Esophagus mucosa (tissue), 1 donor: Measurements from ENCODE around the gene EIF1B. TPM values are rescaled to one million over a fixed set of nuclear protein-coding genes. Genes with fewer than 3 reads are reported as not detected.

Experiments
- ATAC-seq: fragments of 200-7000 bp; cut with Tn5 transposase; one replicate; pipeline ENCODE4 v1.9.1; 2020
- total RNA-seq: library from RNA; stranded (reverse); gene quantifications from one replicate; pipeline ENCODE4 v1.2.4, GENCODE V29; 2023
- donor health status: DM: yes; HTN: yes; CAD: no.

EIF1B gene
- total RNA-seq = 19.5 TPM

GRCh38 chr3:40309418-40309924 is at the start of gene EIF1B:
TSS of gene EIF1B (plus strand) at chr3:40309707. CDS start at chr3:40309942, 235 bp downstream.
- ATAC-seq = peak; percentile 98

GRCh38 chr3:40262331-40262730 is 47.2 kb upstream of the EIF1B start:
- ATAC-seq = no peak

GRCh38 chr3:40264451-40264850 is 45.1 kb upstream of the EIF1B start:
- ATAC-seq = no peak

- no peak for ATAC-seq
These were observed 44.3 kb upstream of the EIF1B start for GRCh38 chr3:40265181-40265580.

GRCh38 chr3:40267937-40268724 is 41.4 kb upstream of the EIF1B start:
- ATAC-seq = no peak

GRCh38 chr3:40268802-40269524 is 40.5 kb upstream of the EIF1B start:
- no peak for ATAC-seq

GRCh38 chr3:40278791-40279190 is 30.7 kb upstream of the EIF1B start:
- no peak for ATAC-seq

GRCh38 chr3:40281995-40282394 is 27.5 kb upstream of the EIF1B start:
- ATAC-seq = no peak

GRCh38 chr3:40283057-40283456 is 26.4 kb upstream of the EIF1B start:
- ATAC-seq = peak; percentile 67

- ATAC-seq = no peak
These were observed 22.3 kb upstream of the EIF1B start for GRCh38 chr3:40287248-40287647.

GRCh38 chr3:40290396-40290795 is 19.1 kb upstream of the EIF1B start:
- ATAC-seq = peak; percentile 26

GRCh38 chr3:40291471-40291870 is 18.0 kb upstream of the EIF1B start:
- no peak for ATAC-seq

- ATAC-seq = no peak
These were observed 16.7 kb upstream of the EIF1B start for GRCh38 chr3:40292637-40293349.

GRCh38 chr3:40294434-40294833 is 15.1 kb upstream of the EIF1B start:
- ATAC-seq = no peak

GRCh38 chr3:40298075-40298474 is 11.4 kb upstream of the EIF1B start:
- ATAC-seq = no peak

- no peak for ATAC-seq
These were observed 10.3 kb upstream of the EIF1B start for GRCh38 chr3:40299130-40299720.

- no peak for ATAC-seq
These were observed 9.7 kb upstream of the EIF1B start for GRCh38 chr3:40299721-40300335.

GRCh38 chr3:40302784-40303183 is 6.7 kb upstream of the EIF1B start:
- ATAC-seq = no peak

GRCh38 chr3:40304352-40304751 is 5.2 kb upstream of the EIF1B start:
- ATAC-seq = no peak

GRCh38 chr3:40306336-40306735 is 3.2 kb upstream of the EIF1B start:
- no peak for ATAC-seq

GRCh38 chr3:40307176-40307575 is 2.3 kb upstream of the EIF1B start:
- ATAC-seq = no peak

GRCh38 chr3:40308725-40309417 is 636 bp upstream of the EIF1B start:
- ATAC-seq = no peak
